ENCODE data around the gene PRMT1. TPM values are rescaled to one million over a fixed set of nuclear protein-coding genes. Genes with fewer than 3 reads are reported as not detected.

PRMT1 gene
- total and polyA plus RNA-seq, 9 of the 15 experiments (the other 6 are each of a cell fraction or from before 2014, with no cell fraction given) = 13.3 to 464 (median 326) TPM

DNA sequence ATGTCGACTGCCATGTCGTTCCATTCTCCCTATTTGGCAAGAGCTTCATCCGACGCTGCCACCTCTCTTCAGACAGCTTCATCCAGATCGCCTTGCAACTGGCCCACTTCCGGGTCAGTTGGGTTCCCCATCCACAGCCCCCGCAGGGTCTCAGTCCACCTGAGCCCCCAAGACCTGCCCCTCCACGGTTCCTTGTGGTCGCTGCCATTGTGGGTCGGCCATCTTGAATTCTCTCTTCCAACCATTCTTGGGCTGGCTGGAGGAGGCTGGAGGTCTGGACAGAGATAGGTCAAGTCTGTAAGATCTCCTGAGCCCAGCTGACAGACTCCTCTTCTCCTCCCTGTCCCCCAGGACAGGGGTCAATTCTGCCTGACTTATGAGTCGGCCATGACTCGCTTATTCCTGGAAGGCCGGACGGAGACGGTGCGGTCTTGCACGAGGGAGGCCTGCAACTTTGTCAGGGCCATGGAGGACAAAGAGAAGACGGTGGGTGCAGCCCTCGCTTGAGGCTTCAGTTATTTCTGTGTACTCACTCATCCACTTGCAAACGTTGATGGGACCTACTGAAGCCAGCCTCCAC lies 33.4 kb downstream of the PRMT1 start (continued):
- TF ChIP-seq, protein P1, sequence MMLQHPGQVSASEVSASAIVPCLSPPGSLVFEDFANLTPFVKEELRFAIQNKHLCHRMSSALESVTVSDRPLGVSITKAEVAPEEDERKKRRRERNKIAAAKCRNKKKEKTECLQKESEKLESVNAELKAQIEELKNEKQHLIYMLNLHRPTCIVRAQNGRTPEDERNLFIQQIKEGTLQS (IDR thresholded peaks at IDR 0.05) = peak; percentile 56
- TF ChIP-seq, protein P1 (CRISPR knock-in tag; conservative IDR thresholded peaks at IDR 0.05) = no peak
- TF ChIP-seq PTRF (tag; IDR thresholded peaks at IDR 0.05) (no peak), RBM14 (IDR thresholded peaks at IDR 0.05; ENCODE audit: borderline replicate concordance, insufficient read depth, low read depth, low read length) (no peak), YY1 (IDR thresholded peaks at IDR 0.05; ENCODE audit: borderline replicate concordance in 1 of 3, control insufficient read depth in 1 of 3, extremely low read depth in 1 of 3, insufficient read depth in 3 of 3, insufficient read length in 1 of 3, insufficient replicate concordance in 2 of 3, low read depth in 1 of 3, low read length in 2 of 3) (peak; percentile 72 to 91 (median 82)), SMC3 (conservative IDR thresholded peaks at IDR 0.05; ENCODE audit: insufficient read depth, low read depth, low read length) (no peak), DACH1 (IDR thresholded peaks at IDR 0.05; ENCODE audit: partially characterized antibody) (no peak), TAL1 (IDR thresholded peaks at IDR 0.05) (no peak), TOE1 (IDR thresholded peaks at IDR 0.05; ENCODE audit: borderline replicate concordance) (no peak), TOE1 (CRISPR knock-in tag; IDR thresholded peaks at IDR 0.05; ENCODE audit: borderline replicate concordance, low read depth) (no peak), GTF2E2 (tag; IDR thresholded peaks at IDR 0.05) (0 out of 2 replicates have a peak, but pooled peaks have one; percentile 35), CEBPG (CRISPR knock-in tag; IDR thresholded peaks at IDR 0.05) (no peak), CEBPG (tag; conservative IDR thresholded peaks at IDR 0.05 in 1 of 2, IDR thresholded peaks at IDR 0.05 in 1 of 2) (no peak), MAFK (IDR thresholded peaks at IDR 0.05; ENCODE audit: low read length) (no peak), KLF1 (tag; IDR thresholded peaks at IDR 0.05) (no peak), MEF2D (tag; conservative IDR thresholded peaks at IDR 0.05; ENCODE audit: low read depth) (no peak), ZNF589 (CRISPR knock-in tag; IDR thresholded peaks at IDR 0.05; ENCODE audit: low read depth) (no peak)
- TF ChIP-seq, protein P2, sequence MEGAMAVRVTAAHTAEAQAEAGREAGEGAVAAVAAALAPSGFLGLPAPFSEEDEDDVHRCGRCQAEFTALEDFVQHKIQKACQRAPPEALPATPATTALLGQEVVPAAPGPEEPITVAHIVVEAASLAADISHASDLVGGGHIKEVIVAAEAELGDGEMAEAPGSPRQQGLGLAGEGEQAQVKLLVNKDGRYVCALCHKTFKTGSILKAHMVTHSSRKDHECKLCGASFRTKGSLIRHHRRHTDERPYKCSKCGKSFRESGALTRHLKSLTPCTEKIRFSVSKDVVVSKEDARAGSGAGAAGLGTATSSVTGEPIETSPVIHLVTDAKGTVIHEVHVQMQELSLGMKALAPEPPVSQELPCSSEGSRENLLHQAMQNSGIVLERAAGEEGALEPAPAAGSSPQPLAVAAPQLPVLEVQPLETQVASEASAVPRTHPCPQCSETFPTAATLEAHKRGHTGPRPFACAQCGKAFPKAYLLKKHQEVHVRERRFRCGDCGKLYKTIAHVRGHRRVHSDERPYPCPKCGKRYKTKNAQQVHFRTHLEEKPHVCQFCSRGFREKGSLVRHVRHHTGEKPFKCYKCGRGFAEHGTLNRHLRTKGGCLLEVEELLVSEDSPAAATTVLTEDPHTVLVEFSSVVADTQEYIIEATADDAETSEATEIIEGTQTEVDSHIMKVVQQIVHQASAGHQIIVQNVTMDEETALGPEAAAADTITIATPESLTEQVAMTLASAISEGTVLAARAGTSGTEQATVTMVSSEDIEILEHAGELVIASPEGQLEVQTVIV (CRISPR knock-in tag; IDR thresholded peaks at IDR 0.05; ENCODE audit: borderline replicate concordance) = no peak
- TF ChIP-seq, protein P3, sequence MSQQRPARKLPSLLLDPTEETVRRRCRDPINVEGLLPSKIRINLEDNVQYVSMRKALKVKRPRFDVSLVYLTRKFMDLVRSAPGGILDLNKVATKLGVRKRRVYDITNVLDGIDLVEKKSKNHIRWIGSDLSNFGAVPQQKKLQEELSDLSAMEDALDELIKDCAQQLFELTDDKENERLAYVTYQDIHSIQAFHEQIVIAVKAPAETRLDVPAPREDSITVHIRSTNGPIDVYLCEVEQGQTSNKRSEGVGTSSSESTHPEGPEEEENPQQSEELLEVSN (IDR thresholded peaks at IDR 0.05; ENCODE audit: borderline replicate concordance in 1 of 2, extremely low read depth in 1 of 2, insufficient read depth in 1 of 2, insufficient read length in 1 of 2, low read depth in 1 of 2, low read length in 1 of 2, poor library complexity in 1 of 2, severe bottlenecking in 1 of 2) = peak in 1 of 2 experiments; percentile 45
- TF ChIP-seq, protein P4, sequence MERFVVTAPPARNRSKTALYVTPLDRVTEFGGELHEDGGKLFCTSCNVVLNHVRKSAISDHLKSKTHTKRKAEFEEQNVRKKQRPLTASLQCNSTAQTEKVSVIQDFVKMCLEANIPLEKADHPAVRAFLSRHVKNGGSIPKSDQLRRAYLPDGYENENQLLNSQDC (CRISPR knock-in tag; IDR thresholded peaks at IDR 0.05) = no peak
- TF ChIP-seq, protein P5, sequence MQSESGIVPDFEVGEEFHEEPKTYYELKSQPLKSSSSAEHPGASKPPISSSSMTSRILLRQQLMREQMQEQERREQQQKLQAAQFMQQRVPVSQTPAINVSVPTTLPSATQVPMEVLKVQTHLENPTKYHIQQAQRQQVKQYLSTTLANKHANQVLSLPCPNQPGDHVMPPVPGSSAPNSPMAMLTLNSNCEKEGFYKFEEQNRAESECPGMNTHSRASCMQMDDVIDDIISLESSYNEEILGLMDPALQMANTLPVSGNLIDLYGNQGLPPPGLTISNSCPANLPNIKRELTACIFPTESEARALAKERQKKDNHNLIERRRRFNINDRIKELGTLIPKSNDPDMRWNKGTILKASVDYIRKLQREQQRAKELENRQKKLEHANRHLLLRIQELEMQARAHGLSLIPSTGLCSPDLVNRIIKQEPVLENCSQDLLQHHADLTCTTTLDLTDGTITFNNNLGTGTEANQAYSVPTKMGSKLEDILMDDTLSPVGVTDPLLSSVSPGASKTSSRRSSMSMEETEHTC (IDR thresholded peaks at IDR 0.05) = no peak
